Activated T-cell treated with anti-CD3 and anti-CD28 coated beads, Interleukin-2, amount 50 U/mL, for 72 hours (primary cell): ENCODE measurements around the gene TRAPPC2. TPM values are rescaled to one million over a fixed set of nuclear protein-coding genes. Genes with fewer than 3 reads are reported as not detected.

Source experiments
- ATAC-seq, 2 donors: fragments of 150-1000 bp; cut with Tn5 transposase; replicated peaks in 1 of 2; 2 replicates each; pipeline ENCODE4 v1.10.0; 2021; ENCODE audit warnings: moderate library complexity in 2 of 2, mild to moderate bottlenecking in 1 of 2
- DNase-seq, 2 donors: peaks; one replicate each; pipeline ENCODE4 v3.0.0; 2021 to 2022; ENCODE audit warnings: mixed read lengths in 1 of 2
- H3K27ac Mint-ChIP-seq: one replicate; pipeline ENCODE4 v1.8.0; 2022; ENCODE audit warnings: mild to moderate bottlenecking, moderate library complexity, mixed read lengths
- H3K27me3 Mint-ChIP-seq: one replicate; pipeline ENCODE4 v1.8.0; 2022; ENCODE audit warnings: low read depth, mixed read lengths
- H3K36me3 Mint-ChIP-seq, 2 donors: one replicate each; pipeline ENCODE4 v1.8.0; 2022; ENCODE audit warnings: mixed read lengths in 2 of 2, mild to moderate bottlenecking in 1 of 2; ENCODE audit not compliant: insufficient read depth in 2 of 2
- H3K4me1 Mint-ChIP-seq: one replicate; pipeline ENCODE4 v1.8.0; 2022; ENCODE audit warnings: low read depth, mixed read lengths
- H3K4me3 Mint-ChIP-seq, 2 donors: one replicate each; pipeline ENCODE4 v1.8.0; 2022; ENCODE audit warnings: mild to moderate bottlenecking in 2 of 2, mixed read lengths in 2 of 2, moderate library complexity in 2 of 2
- H3K9me3 Mint-ChIP-seq, 2 donors: one replicate each; pipeline ENCODE4 v1.8.0; 2022; ENCODE audit warnings: mixed read lengths in 2 of 2
- total RNA-seq, 2 donors: library from RNA; stranded (reverse); gene quantifications; one replicate each; pipeline ENCODE4 v1.2.3, GENCODE V29; 2022

The TRAPPC2 gene
- total RNA-seq, 2 donors from 2014 or later = 21.8 to 26.2 TPM

DNA sequence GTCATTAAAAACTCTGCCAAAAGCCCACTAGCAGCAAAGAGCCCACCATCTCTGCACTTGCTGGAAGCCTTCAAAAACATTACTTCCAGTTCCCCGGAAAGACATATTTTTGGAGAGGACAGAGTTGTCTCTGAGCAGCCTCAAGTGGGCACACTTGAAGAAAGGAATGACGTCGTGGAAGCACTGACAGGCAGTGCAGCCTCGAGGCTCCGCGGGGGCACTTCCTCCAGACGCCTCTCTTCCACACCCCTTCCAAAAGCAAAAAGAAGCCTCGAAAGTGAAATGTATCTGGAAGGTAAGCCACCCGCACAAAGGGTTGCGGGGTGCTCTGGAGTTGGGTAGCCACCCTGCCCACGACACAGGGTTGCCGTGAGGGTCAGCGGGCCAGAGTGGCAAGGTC, 26.0 kb upstream of the TRAPPC2 start:
- Mint-ChIP-seq H3K36me3 (peaks cover 2% of the 10 kb centered on the region in 2 donors), H3K9me3 (no peaks in the 10 kb centered on the region), H3K27ac (no peak overlapping the region), H3K27me3 (peaks cover under 1% of the 10 kb centered on the region), H3K4me1 (peaks cover 5% of the 10 kb centered on the region), H3K4me3 (no peak overlapping the region)
- DNase-seq (no peak), ATAC-seq (no peak)

DNA sequence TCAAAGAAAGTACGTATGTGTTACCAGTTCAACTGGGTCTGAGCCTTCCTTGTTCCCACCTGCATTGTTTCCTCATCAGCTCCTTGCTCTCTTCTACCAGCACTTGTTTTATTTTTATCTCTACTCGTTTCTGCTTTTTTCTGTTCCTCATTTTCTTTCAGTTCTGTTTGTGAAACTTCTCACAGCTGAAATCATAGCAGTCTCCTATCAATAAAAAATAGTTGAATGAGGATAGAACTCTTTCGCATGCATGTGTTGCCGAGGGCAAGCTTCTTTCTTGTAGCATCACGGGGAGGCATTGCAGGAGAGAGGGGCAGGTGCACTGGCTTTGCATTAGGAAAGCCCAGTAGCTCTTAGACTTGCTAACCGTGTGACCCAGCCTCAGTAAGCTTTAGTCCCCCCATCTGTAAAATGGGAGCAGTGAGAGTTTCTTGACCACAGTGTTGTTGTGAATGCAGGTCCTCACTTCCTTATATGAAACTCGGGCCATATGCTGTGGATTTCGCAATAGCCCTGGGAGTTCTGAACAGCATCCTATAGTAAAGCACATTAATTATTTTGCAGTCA, 24.8 kb upstream of the TRAPPC2 start:
- Mint-ChIP-seq H3K27me3 (no peaks in the 10 kb centered on the region), H3K27ac (peak overlapping the region; percentile 9), H3K36me3 (peaks cover 2% of the 10 kb centered on the region in 2 donors), H3K4me1 (peaks cover 11% of the 10 kb centered on the region), H3K4me3 (no peak overlapping the region), H3K9me3 (no peaks in the 10 kb centered on the region)
- no peak for ATAC-seq
- DNase-seq = no peak

DNA sequence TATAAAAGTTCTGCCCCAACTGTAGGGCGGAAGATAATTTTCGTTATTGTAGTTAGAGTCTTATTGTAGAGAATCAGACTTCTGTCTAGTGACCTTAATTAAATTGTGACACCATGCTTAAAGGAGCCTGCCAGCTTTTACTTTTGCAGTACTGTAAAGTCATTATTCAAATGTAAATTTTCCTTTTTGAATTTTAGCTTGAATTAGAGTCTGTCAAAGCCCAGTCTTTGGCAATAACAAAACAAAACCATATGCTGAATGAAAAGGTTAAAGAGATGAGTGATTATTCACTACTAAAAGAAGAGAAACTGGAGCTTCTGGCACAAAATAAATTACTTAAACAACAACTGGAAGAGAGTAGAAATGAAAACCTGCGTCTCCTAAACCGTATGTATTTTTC, 22.0 kb upstream of the TRAPPC2 start:
- H3K27ac Mint-ChIP-seq = no peak overlapping the region
- H3K36me3 Mint-ChIP-seq = peaks cover 2 to 10% of the 10 kb centered on the region in 2 donors
- peaks cover 7% of the 10 kb centered on the region for H3K27me3 Mint-ChIP-seq
- DNase-seq (no peak), ATAC-seq (no peak)
- no peak overlapping the region for H3K4me3 Mint-ChIP-seq
- H3K4me1 Mint-ChIP-seq = peaks cover 16% of the 10 kb centered on the region
- H3K9me3 Mint-ChIP-seq = no peaks in the 10 kb centered on the region

DNA sequence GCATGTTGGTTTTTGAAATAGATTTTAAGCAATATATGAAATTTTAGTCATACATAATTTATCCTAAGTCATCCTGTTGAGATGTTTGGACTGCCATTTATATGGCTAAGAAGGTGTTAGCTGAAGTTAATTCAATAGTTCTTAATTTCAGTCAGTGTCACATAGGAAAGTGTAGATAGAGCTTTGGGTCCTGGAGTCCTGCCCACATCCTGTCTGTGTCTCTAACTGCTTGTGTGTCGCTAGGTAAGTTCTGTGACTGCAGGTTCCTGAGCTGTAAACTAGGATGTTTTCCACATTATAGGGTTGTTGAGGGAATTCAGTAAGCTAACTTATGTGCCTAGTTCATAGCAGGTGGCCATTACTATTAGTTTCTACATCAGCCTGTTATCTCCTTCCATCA, 20.8 kb upstream of the TRAPPC2 start:
- no peak overlapping the region for H3K4me3 Mint-ChIP-seq
- H3K9me3 Mint-ChIP-seq = no peaks in the 10 kb centered on the region
- peaks cover 2 to 10% of the 10 kb centered on the region in 2 donors for H3K36me3 Mint-ChIP-seq
- peaks cover 7% of the 10 kb centered on the region for H3K27me3 Mint-ChIP-seq
- DNase-seq (no peak), ATAC-seq (no peak)
- no peak overlapping the region for H3K27ac Mint-ChIP-seq
- H3K4me1 Mint-ChIP-seq = peaks cover 23% of the 10 kb centered on the region

DNA sequence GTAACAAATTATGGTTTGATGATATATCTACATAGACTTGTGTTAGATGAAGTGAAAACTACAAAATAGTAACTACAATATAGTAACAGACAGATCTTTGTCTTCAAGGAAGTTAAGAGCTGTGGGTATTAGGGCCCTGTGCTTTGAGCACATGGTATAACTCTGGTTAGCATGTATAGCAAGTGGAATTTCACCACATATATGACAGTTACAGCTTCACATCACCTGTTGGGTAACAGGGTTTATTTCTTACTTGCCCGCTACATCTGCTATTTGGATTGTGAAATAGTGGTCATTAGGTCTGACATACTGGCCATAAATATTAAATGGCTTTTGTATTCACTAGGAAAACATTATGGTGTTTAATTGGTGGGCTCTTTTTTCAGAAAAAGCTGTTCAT, 20.3 kb upstream of the TRAPPC2 start:
- H3K27ac Mint-ChIP-seq = no peak overlapping the region

DNA sequence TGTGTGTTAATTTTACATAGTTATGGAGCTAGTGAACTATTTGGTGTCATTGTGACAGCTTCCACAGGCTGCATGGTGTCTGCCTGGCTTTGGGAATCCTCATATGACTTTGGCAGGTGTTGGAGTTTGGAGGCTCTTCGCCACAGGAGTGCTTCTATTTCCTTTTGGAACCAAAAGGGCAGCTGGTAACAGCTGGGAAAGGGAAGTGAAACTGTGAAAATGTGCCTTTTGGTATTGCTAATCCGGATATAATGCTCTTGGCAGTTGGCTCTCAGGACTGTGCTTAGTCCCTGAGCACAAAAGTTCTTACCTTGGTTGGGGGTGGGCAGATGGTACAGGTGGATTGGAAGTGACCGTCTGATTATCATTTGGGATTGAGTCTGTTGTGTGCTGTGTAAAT, 18.2 kb upstream of the TRAPPC2 start:
- Mint-ChIP-seq H3K9me3 (no peaks in the 10 kb centered on the region), H3K36me3 (peaks cover 1 to 9% of the 10 kb centered on the region in 2 donors), H3K27ac (no peak overlapping the region), H3K4me1 (peaks cover 23% of the 10 kb centered on the region), H3K27me3 (peaks cover 7% of the 10 kb centered on the region), H3K4me3 (no peak overlapping the region)
- ATAC-seq = no peak
- no peak for DNase-seq

More for the DNA sequence above, 20.3 kb upstream of the TRAPPC2 start:
- Mint-ChIP-seq H3K36me3 (peaks cover 0 to 8% of the 10 kb centered on the region in 2 donors), H3K4me3 (no peak overlapping the region), H3K27me3 (peaks cover 7% of the 10 kb centered on the region), H3K4me1 (peaks cover 23% of the 10 kb centered on the region), H3K9me3 (no peaks in the 10 kb centered on the region)
- ATAC-seq (no peak), DNase-seq (no peak)

DNA sequence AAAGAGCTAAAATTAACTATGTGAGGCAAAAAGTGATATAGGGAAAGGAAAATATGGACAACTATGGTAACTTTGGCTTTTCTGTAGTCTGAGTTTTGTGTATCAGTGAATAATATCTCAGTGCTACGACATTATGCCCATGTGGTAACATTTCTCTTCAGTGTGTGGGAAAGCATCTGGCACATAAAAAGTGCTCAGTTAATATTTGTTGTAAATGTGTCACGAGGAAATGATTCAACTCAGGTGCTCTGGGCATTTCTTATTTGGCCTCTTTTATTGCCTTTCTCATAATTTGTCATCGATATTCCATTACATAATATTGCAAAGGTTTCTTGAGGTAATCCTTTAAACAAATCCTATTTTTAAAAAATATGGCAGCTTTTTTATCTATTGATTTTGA, 17.7 kb upstream of the TRAPPC2 start:
- DNase-seq (no peak), ATAC-seq (no peak)
- H3K4me3 Mint-ChIP-seq = no peak overlapping the region
- H3K4me1 Mint-ChIP-seq = peaks cover 28% of the 10 kb centered on the region
- peaks cover 12% of the 10 kb centered on the region for H3K27me3 Mint-ChIP-seq
- no peaks in the 10 kb centered on the region for H3K9me3 Mint-ChIP-seq
- H3K27ac Mint-ChIP-seq = no peak overlapping the region
- H3K36me3 Mint-ChIP-seq = peaks cover 4 to 13% of the 10 kb centered on the region in 2 donors

DNA sequence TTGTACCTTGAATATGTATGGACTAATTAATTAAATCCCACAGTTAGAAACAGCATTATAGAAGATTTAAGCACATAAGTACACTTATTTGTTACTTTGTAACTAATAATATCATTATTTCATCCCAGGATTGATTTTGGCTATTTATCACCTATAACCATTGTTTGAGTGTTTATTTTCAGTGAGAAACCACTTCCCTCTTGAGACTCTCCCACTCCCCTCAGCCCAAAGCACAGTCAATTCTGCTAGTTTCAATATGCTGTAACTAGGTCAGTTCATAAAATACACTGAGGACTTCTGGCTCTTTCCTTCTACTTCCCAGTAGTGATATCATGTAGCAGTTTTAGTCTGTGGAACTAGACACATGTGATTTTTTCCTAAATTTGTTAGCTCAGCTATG, 16.4 kb upstream of the TRAPPC2 start:
- Mint-ChIP-seq H3K4me1 (peaks cover 31% of the 10 kb centered on the region), H3K27me3 (peaks cover 16% of the 10 kb centered on the region), H3K9me3 (no peaks in the 10 kb centered on the region), H3K27ac (peak overlapping the region; percentile 42), H3K4me3 (no peak overlapping the region), H3K36me3 (peaks cover 4 to 19% of the 10 kb centered on the region in 2 donors)
- ATAC-seq (peak in 1 of 2 donors; percentile 57), DNase-seq (no peak)

DNA sequence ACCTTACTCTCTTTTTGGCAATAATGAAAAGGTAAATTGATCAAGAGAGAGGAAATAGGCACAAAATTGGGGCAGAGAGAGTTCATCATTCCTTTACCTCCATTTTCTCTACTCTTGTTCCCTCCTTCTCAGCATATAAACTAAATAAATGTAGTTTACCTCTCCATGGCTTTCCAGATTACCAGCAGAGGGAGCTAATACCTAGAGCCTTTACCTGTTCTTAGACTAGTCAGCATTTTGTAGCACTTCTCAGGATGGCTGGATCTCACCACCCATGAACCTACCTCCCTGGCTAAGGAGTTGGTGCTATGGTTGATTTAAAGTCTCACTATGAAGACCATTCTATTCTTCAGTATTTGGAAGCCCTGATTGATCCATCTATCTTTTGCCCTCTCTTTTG, 15.8 kb upstream of the TRAPPC2 start:
- Mint-ChIP-seq H3K9me3 (no peaks in the 10 kb centered on the region), H3K4me1 (peaks cover 29% of the 10 kb centered on the region), H3K36me3 (peaks cover 4 to 19% of the 10 kb centered on the region in 2 donors), H3K4me3 (no peak overlapping the region), H3K27me3 (peaks cover 16% of the 10 kb centered on the region), H3K27ac (peak overlapping the region; percentile 42)
- no peak for DNase-seq
- ATAC-seq = peak; percentile 60 to 62

DNA sequence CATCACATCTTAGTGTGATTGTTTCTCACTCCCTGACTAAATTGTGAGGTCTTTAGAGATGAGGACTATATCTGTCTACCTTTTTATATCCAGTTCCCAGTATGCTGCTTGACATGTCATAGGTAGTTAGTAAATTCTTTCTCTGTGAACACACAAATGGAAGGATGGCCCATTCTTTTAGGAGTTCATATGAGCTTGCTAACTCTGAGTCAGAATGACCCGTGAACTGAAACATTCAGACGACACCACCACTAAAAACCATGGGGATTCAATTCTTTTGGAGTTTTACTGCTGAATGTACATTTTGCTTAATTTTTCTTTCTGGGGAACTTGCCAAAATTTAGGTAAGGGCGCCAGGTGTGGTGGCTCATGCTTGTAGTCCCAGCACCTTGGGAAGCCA, 14.1 kb upstream of the TRAPPC2 start:
- Mint-ChIP-seq H3K36me3 (peaks cover 4 to 25% of the 10 kb centered on the region in 2 donors), H3K27me3 (peaks cover 16% of the 10 kb centered on the region), H3K4me3 (no peak overlapping the region), H3K9me3 (no peaks in the 10 kb centered on the region), H3K4me1 (peaks cover 30% of the 10 kb centered on the region), H3K27ac (no peak overlapping the region)
- no peak for DNase-seq
- no peak for ATAC-seq

DNA sequence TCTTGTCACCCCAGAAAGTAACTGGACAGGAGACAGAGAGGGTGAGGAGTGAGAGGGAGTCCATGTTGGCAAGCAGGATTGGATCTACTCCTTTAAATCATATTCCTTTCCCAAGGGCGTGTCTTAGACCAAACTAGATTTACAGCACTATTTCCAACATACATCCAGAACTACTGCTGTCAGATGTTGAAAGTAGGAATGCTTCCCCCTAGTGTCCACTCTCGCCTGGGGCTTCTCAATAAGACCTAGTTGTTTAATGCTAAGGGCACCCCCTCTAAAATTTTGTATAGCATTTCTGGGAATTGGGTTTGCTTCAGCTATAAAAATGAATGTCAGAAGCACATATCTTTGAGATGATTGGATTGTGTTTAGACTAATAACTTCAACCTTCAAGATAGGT, 13.4 kb upstream of the TRAPPC2 start:
- peaks cover 32% of the 10 kb centered on the region for H3K4me1 Mint-ChIP-seq
- DNase-seq (peak in 1 of 2 donors; percentile 15), ATAC-seq (peak in 1 of 2 donors; percentile 34)
- H3K36me3 Mint-ChIP-seq = peaks cover 4 to 21% of the 10 kb centered on the region in 2 donors
- peaks cover 12% of the 10 kb centered on the region for H3K27me3 Mint-ChIP-seq
- no peaks in the 10 kb centered on the region for H3K9me3 Mint-ChIP-seq
- H3K27ac Mint-ChIP-seq = peak overlapping the region; percentile 45
- no peak overlapping the region for H3K4me3 Mint-ChIP-seq

DNA sequence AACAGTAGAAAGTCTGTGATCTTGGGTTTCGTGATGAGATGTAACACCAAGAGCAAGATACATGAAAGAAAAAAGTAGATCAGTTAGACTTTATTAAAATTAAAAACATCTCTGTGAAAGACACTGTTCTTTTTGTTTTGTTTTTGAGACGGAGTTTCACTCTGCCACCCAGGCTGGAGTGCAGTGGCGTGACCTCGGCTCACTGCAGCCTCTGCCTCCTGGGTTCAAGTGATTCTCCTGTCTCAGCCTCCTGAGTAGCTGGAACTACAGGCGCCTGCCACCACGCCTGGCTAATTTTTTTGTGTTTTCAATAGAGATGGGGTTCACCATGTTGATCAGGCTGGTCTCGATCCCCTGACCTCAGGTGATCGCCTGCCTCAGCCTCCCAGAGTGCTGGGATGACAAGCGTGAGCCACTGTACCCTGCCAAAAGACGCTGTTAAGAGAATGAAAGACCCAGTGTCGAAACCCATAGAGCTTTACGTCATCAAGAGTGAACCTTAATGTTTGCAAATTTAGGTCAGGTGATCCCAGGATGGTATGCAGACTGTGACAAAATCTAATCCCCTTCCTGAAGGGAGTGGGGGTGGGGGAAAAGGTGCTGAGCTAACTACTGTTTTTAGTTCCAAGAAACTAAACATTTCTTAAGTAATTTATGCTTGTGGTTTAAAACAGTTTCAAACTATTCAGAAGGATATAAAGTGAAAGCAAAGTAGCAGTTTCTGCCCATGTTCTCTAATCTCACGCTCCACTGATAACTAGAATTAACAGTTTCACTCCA, 8.2 kb upstream of the TRAPPC2 start:
- Mint-ChIP-seq H3K9me3 (no peaks in the 10 kb centered on the region), H3K4me1 (peaks cover 37% of the 10 kb centered on the region), H3K27me3 (peaks cover 9% of the 10 kb centered on the region), H3K4me3 (peak overlapping the region; percentile 71 to 75), H3K36me3 (peaks cover 4 to 15% of the 10 kb centered on the region in 2 donors), H3K27ac (peak overlapping the region; percentile 85)
- DNase-seq (peak; percentile 39 to 49), ATAC-seq (peak; percentile 87 to 96)

DNA sequence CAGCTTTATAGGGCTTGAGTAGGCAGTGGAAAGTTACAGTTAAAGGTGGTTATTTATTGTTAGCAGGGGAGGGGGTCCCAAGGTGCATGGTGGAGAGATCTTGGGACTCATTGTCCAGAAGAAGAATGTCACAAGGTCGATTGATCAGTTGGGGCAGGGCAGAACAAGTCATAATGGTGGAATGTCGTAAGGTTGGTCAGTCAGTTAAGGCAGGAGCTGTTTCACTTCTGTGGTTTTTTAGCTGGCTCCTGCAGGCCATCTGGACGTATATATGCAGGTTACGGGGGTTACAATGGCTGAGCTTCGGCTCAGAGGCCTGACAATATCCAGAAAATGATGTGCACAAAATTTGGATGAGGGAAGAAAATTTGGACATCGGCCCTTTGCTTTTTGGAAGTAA, 7.3 kb upstream of the TRAPPC2 start:
- Mint-ChIP-seq H3K4me1 (peaks cover 34% of the 10 kb centered on the region), H3K4me3 (peak overlapping the region in 1 of 2 donors; percentile 75), H3K36me3 (peaks cover 2 to 14% of the 10 kb centered on the region in 2 donors), H3K27ac (peak overlapping the region; percentile 85), H3K27me3 (peaks cover under 1% of the 10 kb centered on the region), H3K9me3 (no peaks in the 10 kb centered on the region)
- DNase-seq (no peak), ATAC-seq (no peak)
